T-cell (primary cell): Measurements from ENCODE around the gene STX7. TPM values are rescaled to one million over a fixed set of nuclear protein-coding genes. Genes with fewer than 3 reads are reported as not detected.
"Not testable (repeated sequence)": the region's sequence is repeated elsewhere in the genome, so short reads cannot be mapped to it uniquely, and the experiment has no call there.

ENCODE experiments used
- ATAC-seq, 4 experiments: fragments of 200-7000 bp in 3 of 4; fragments of 150-1000 bp in 1 of 4; cut with Tn5 transposase; replicated peaks in 1 of 4; 1 replicate in 3 of 4; 2 replicates in 1 of 4; pipeline ENCODE4 v1.10.0; 2021; ENCODE audit warnings: moderate library complexity in 3 of 4, mild to moderate bottlenecking in 2 of 4, moderate number of reproducible peaks in 1 of 4
- CTCF ChIA-PET, 2 donors: fragments of 300-600 bp; sonication (Branson Sonifier 250); formaldehyde crosslinking; loops; one replicate each; lab custom pipeline; 2022; ENCODE audit warnings: antibody characterized with exemption in 2 of 2; lab: Charles Lee
- POLR2A ChIA-PET, 2 donors: fragments of 300-600 bp; sonication (Branson Sonifier 250); formaldehyde crosslinking; loops; one replicate each; lab custom pipeline; 2022; ENCODE audit warnings: antibody characterized with exemption in 2 of 2; lab: Charles Lee
- DNase-seq, 35 experiments: peaks; one replicate each; pipeline versions ENCODE4 v3.0.0 to v3.0.0-alpha.2; 2013 to 2023
- H3K27ac ChIP-seq: one replicate; pipeline ENCODE4 v1.5.1; 2013; ENCODE audit warnings: low read length
- H3K27me3 ChIP-seq, 2 experiments: replicated peaks in 1 of 2; 1 replicate in 1 of 2; 2 replicates in 1 of 2; pipeline versions ENCODE4 v1.6.1 to v1.7.0; 2013; ENCODE audit warnings: low read length in 1 of 2, mixed read lengths in 1 of 2; ENCODE audit not compliant: control insufficient read depth in 2 of 2, insufficient read depth in 2 of 2; ENCODE audit errors: extremely low read depth in 1 of 2
- H3K36me3 ChIP-seq, 2 donors: 1 replicate in 1 of 2; 2 replicates in 1 of 2; pipeline versions ENCODE4 v1.6.1 to v1.7.0; 2013; ENCODE audit warnings: low read length in 1 of 2; ENCODE audit not compliant: control insufficient read depth in 2 of 2, insufficient read depth in 1 of 2; ENCODE audit errors: extremely low read depth in 1 of 2
- H3K4me1 ChIP-seq, 2 experiments: 1 replicate in 1 of 2; 2 replicates in 1 of 2; pipeline versions ENCODE4 v1.6.1 to v1.7.0; 2013; ENCODE audit warnings: low read length in 2 of 2, mixed read lengths in 1 of 2; ENCODE audit not compliant: insufficient read depth in 2 of 2, control insufficient read depth in 1 of 2; ENCODE audit errors: extremely low read depth in 1 of 2
- H3K4me3 ChIP-seq, 2 donors: 1 replicate in 1 of 2; 2 replicates in 1 of 2; pipeline versions ENCODE4 v1.5.1 to v1.7.0; 2013; ENCODE audit warnings: mild to moderate bottlenecking in 2 of 2, low read length in 1 of 2, moderate library complexity in 1 of 2; ENCODE audit not compliant: control insufficient read depth in 1 of 2; ENCODE audit errors: extremely low read depth in 1 of 2
- H3K9me3 ChIP-seq: 2 replicates; pipeline ENCODE4 v1.7.0; 2013
- H3K27ac Mint-ChIP-seq, 2 donors: one replicate each; pipeline ENCODE4 v1.8.0; 2020 to 2021; ENCODE audit warnings: mild to moderate bottlenecking in 2 of 2, mixed read lengths in 2 of 2
- H3K27me3 Mint-ChIP-seq, 2 donors: one replicate each; pipeline ENCODE4 v1.8.0; 2021 to 2022; ENCODE audit warnings: mixed read lengths in 2 of 2
- H3K36me3 Mint-ChIP-seq: one replicate; pipeline ENCODE4 v1.8.0; 2021; ENCODE audit warnings: mixed read lengths
- H3K4me1 Mint-ChIP-seq, 3 donors: one replicate each; pipeline ENCODE4 v1.8.0; 2020 to 2022; ENCODE audit warnings: mixed read lengths in 3 of 3, mild to moderate bottlenecking in 1 of 3
- H3K4me3 Mint-ChIP-seq, 3 donors: one replicate each; pipeline ENCODE4 v1.8.0; 2020 to 2022; ENCODE audit warnings: mild to moderate bottlenecking in 3 of 3, mixed read lengths in 3 of 3, moderate library complexity in 3 of 3
- H3K9me3 Mint-ChIP-seq, 3 donors: one replicate each; pipeline ENCODE4 v1.8.0; 2020 to 2022; ENCODE audit warnings: mixed read lengths in 3 of 3
- WGBS: methylation state at CpG from one replicate; pipeline ENCODE4 v1.1.5; 2013; ENCODE audit warnings: missing lambda C conversion rate; ENCODE audit not compliant: insufficient coverage; 5-methylcytosine and 5-hydroxymethylcytosine counted together
- total RNA-seq, 35 experiments: library from RNA in 6 of 35; stranded (reverse) in 6 of 35; fragments of 120-200 nt in 1 of 35; gene quantifications; one replicate each; pipeline versions ENCODE4 v1.2.1 to v1.2.4 and lab custom pipeline; 2013 to 2026

The STX7 gene, protein sequence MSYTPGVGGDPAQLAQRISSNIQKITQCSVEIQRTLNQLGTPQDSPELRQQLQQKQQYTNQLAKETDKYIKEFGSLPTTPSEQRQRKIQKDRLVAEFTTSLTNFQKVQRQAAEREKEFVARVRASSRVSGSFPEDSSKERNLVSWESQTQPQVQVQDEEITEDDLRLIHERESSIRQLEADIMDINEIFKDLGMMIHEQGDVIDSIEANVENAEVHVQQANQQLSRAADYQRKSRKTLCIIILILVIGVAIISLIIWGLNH
- 10 to 100 TPM; 13.3 to 27.4 (median 20.9) TPM for total RNA-seq
- total RNA-seq (2013) = 26.4 TPM
- total RNA-seq (lab: John Stamatoyannopoulos, UW) = 8.4 to 64.8 (median 23.4) reads per million in 29 experiments

DNA sequence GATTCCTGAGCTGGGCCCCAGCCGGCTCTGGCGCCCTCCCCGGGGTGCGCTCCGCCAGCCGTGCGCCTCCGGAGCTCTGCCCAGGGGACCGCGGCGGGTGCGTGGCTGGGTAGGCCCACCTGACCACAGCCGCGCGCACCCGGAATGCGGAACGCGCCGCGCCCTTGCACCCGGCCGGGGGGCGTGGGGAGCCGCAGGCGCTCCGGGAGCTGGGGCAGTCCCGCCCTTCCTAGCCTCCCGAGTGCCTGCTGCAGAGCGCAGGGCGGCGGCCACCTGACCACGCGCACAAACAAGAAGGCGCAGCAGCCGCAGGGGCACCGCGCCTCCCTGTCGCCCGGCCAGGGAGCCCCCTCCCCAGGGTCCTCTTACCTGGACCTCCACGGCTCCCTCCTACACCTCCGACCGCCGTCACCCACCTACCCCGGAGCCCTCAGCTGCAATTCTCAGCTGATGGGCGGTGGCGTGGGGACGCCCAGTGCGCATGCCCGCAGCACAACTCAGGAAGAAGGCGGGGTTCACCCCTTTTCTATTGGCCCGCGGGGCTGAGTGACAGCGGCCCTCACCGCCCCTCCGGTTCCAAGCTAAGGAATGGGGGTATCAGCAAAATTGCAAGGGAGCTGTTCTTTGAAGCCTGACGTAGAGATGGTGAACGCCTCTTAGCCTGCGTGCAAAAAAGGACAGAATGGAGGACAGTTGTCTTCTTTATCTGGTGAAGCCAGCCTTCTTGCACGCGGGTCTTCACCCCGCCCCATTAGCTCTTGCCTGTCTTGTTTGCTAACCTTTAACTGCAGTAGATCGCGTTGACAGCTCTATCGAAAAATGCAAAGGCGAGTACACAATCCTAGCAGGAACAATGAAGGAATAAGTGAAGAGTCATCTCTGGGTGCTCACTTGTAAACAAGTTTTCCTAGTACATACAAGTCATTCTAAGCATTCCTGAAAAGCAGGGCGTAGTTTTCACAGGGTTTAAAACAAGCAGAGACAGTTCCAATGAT is at the start of gene STX7:
Gene STX7 (minus strand): TSS at position 479 of the 995 bp plus-strand sequence. CDS start 9,586 bp downstream, outside the sequence.
- peaks cover 37 to 45% (median 43%) of the 10 kb centered on the region in 3 donors for H3K4me1 Mint-ChIP-seq
- no peaks in the 10 kb centered on the region for H3K9me3 Mint-ChIP-seq
- Histone ChIP-seq H3K4me1 (peaks cover 4 to 13% of the 10 kb centered on the region in 2 experiments), H3K4me3 (peak within 1 kb of the TSS; percentile 76 to 83), H3K27me3 (no peaks in the 10 kb centered on the region), H3K36me3 (peaks cover 0 to 3% of the 10 kb centered on the region in 2 donors), H3K9me3 (no peaks in the 10 kb centered on the region), H3K27ac (peak within 1 kb of the TSS; percentile 2)
- ChIA-PET CTCF (interaction anchor here (0.8 to 1.7 kb wide), 6 partner anchors 10 to 233 kb away, joined by 3 to 10 read pairs (median 4); no protein-coding TSS in a partner anchor), POLR2A (no interaction called here)
- H3K27ac Mint-ChIP-seq = peak within 1 kb of the TSS; percentile 86 to 93
- DNase-seq = peak; percentile 73 to 87 (median 81)
- peak within 1 kb of the TSS; percentile 91 to 97 (median 93) for H3K4me3 Mint-ChIP-seq
- peak; percentile 94 to 95 (median 95) for ATAC-seq
- H3K27me3 Mint-ChIP-seq = no peaks in the 10 kb centered on the region
- H3K36me3 Mint-ChIP-seq = peaks cover 9% of the 10 kb centered on the region
- WGBS = under 1% methylated on average over 56 of the region's 67 CpGs

- not testable (repeated sequence) for H3K4me1 Mint-ChIP-seq, H3K4me1 ChIP-seq, ATAC-seq, H3K9me3 ChIP-seq, H3K36me3 Mint-ChIP-seq, H3K27me3 ChIP-seq, H3K4me3 Mint-ChIP-seq, H3K27ac ChIP-seq, DNase-seq, H3K4me3 ChIP-seq, H3K9me3 Mint-ChIP-seq, H3K36me3 ChIP-seq, H3K27ac Mint-ChIP-seq
- H3K27me3 Mint-ChIP-seq = peaks cover 27 to 33% of the 10 kb centered on the region in 2 donors
- ChIA-PET POLR2A (interaction anchor here in 1 of 2 donors (0.6 kb wide), 1 partner anchor 12 kb away, joined by 3 read pairs; no protein-coding TSS in a partner anchor), CTCF (interaction anchor here in 1 of 2 donors (0.6 kb wide), 1 partner anchor 1379 kb away, joined by 9 read pairs; no protein-coding TSS in a partner anchor)
- no CpG with 5 or more reads among the region's 3 CpGs for WGBS
These were observed 47.2 kb upstream of the STX7 start for GRCh38 chr6:132560087-132560486.

DNA sequence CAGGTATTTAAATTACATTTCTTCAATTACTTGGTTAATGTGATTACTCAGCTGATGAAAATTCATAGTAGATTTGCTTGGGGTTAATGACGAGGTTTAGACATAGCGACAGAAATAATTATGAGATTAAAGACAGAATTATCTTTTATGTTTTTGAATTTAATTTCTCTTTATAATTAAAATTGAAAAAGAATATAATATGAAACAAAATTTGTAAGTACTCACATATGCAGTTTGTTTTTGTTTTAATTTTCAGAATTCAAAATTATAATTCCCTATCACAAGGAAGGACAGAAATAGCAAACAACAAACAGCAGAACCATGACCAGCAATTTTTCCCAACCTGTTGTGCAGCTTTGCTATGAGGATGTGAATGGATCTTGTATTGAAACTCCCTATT is 39.5 kb upstream of the STX7 start, which contains the start of gene TAAR8:
Gene TAAR8 (plus strand): TSS at position 301 of the 400 bp plus-strand sequence. CDS start 21 bp downstream, at position 322.
- Mint-ChIP-seq H3K36me3 (no peaks in the 10 kb centered on the region), H3K9me3 (no peaks in the 10 kb centered on the region), H3K4me3 (no peak within 1 kb of the TSS), H3K27me3 (peaks cover 22 to 39% of the 10 kb centered on the region in 2 donors), H3K4me1 (no peaks in the 10 kb centered on the region), H3K27ac (no peak within 1 kb of the TSS)
- H3K36me3 ChIP-seq = no peaks in the 10 kb centered on the region
- DNase-seq (no peak), ATAC-seq (no peak)
- H3K27me3 ChIP-seq = peaks cover 0 to 5% of the 10 kb centered on the region in 2 experiments
- no CpG with 5 or more reads among the region's 2 CpGs for WGBS
- ChIA-PET POLR2A (interaction anchor here in 1 of 2 donors (0.6 kb wide), 1 partner anchor 71 kb away, joined by 3 read pairs; no protein-coding TSS in a partner anchor), CTCF (no interaction called here)
- H3K9me3 ChIP-seq = no peaks in the 10 kb centered on the region
- H3K4me3 ChIP-seq = no peak within 1 kb of the TSS
- H3K27ac ChIP-seq = no peak within 1 kb of the TSS
- no peaks in the 10 kb centered on the region for H3K4me1 ChIP-seq

- no peak for DNase-seq
- H3K9me3 ChIP-seq = no peaks in the 10 kb centered on the region
- POLR2A ChIA-PET = no interaction called here
- H3K27me3 Mint-ChIP-seq = peaks cover 15 to 28% of the 10 kb centered on the region in 2 donors
- no peak overlapping the region for H3K4me3 Mint-ChIP-seq
- no peaks in the 10 kb centered on the region for H3K4me1 Mint-ChIP-seq
- H3K36me3 Mint-ChIP-seq = no peaks in the 10 kb centered on the region
- no peaks in the 10 kb centered on the region for H3K36me3 ChIP-seq
- 78% methylated on average over 1 of the region's 4 CpGs for WGBS
- H3K9me3 Mint-ChIP-seq = no peaks in the 10 kb centered on the region
- H3K27ac ChIP-seq = no peak overlapping the region
- no peaks in the 10 kb centered on the region for H3K4me1 ChIP-seq
- no peak overlapping the region for H3K27ac Mint-ChIP-seq
- H3K27me3 ChIP-seq = peaks cover 0 to 5% of the 10 kb centered on the region in 2 experiments
- CTCF ChIA-PET = no interaction called here
- H3K4me3 ChIP-seq = no peak overlapping the region
- ATAC-seq = no peak
These were observed 38.3 kb upstream of the STX7 start for GRCh38 chr6:132551214-132551613.

DNA sequence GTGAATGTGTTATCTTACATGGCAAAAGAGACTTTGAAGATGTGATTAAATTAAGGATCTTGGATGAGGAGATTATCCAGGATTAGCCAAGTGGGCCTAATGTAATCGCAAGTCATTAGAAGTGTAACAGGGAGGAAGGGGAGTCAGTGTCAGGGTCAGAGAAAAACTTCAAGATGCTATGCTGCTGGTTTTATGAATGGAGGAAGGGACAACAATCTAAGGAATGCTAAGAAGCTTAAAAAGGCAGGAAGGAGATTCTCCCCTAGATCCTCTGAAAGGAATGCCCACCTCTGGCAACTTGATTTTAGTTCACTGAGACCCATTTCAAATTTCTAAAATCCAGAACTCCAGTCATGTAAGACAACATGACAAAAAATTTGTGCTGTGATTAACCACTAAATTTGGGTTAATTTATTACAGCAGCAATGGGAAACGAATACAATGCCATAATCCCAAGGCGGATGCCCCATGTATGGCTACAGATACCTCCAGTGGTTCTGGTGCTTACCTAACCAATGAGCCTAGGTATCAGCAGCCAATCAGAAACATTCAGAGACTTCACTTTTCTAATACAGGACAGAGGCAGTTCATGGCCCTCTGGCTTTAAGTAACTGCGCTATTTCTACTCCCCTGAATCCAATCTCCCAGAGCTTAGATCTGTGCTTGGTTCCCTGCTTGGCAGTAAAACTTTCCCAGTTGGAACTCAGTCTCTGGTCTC is 36.0 kb upstream of the STX7 start:
- DNase-seq (no peak), ATAC-seq (no peak)
- H3K27ac ChIP-seq = no peak overlapping the region
- 92% methylated on average over 4 of the region's 4 CpGs for WGBS
- peaks cover 0 to 5% of the 10 kb centered on the region in 2 experiments for H3K27me3 ChIP-seq
- H3K9me3 ChIP-seq = no peaks in the 10 kb centered on the region
- no peaks in the 10 kb centered on the region for H3K36me3 Mint-ChIP-seq
- ChIA-PET POLR2A (no interaction called here), CTCF (no interaction called here)
- no peak overlapping the region for H3K27ac Mint-ChIP-seq
- no peaks in the 10 kb centered on the region for H3K36me3 ChIP-seq
- H3K9me3 Mint-ChIP-seq = no peaks in the 10 kb centered on the region
- no peaks in the 10 kb centered on the region for H3K4me1 Mint-ChIP-seq
- no peak overlapping the region for H3K4me3 ChIP-seq
- no peaks in the 10 kb centered on the region for H3K4me1 ChIP-seq
- H3K4me3 Mint-ChIP-seq = no peak overlapping the region
- peaks cover 9 to 17% of the 10 kb centered on the region in 2 donors for H3K27me3 Mint-ChIP-seq
